ENCODE results near the gene DIP2A. TPM values are rescaled to one million over a fixed set of nuclear protein-coding genes. Genes with fewer than 3 reads are reported as not detected.

DIP2A gene
- total and polyA plus RNA-seq, 9 donors, result 20.5 to 40.3 (median 32.0) TPM

DNA sequence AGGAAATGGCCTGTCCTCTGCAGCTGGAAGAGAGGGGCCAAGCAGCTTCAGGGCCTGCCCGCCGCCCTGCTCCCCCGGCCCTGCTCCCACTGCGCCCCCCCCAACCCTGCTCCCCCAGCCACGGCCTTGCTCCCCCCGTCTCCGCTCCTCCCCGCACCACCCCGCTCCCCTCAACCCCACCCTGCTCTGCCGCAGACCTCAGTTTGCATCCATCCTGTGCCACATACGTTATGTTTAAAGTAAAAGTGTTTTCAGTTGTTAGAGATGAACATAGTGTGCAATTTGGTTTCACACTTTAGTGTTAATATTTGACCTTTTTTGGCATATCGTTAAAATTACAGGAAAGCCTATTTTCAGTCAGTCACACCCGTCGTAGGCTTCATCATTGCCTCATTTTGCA, 34.1 kb upstream of the DIP2A start:
- Histone ChIP-seq H3K36me3 (no peaks in the 10 kb centered on the region), H3K27ac (no peak overlapping the region), H3K27me3 (no peaks in the 10 kb centered on the region), H3K9me3 (no peaks in the 10 kb centered on the region), H3K4me3 (no peak overlapping the region), H3K4me1 (ENCODE audit: insufficient read depth) (no peaks in the 10 kb centered on the region)
- TF ChIP-seq, protein P1, sequence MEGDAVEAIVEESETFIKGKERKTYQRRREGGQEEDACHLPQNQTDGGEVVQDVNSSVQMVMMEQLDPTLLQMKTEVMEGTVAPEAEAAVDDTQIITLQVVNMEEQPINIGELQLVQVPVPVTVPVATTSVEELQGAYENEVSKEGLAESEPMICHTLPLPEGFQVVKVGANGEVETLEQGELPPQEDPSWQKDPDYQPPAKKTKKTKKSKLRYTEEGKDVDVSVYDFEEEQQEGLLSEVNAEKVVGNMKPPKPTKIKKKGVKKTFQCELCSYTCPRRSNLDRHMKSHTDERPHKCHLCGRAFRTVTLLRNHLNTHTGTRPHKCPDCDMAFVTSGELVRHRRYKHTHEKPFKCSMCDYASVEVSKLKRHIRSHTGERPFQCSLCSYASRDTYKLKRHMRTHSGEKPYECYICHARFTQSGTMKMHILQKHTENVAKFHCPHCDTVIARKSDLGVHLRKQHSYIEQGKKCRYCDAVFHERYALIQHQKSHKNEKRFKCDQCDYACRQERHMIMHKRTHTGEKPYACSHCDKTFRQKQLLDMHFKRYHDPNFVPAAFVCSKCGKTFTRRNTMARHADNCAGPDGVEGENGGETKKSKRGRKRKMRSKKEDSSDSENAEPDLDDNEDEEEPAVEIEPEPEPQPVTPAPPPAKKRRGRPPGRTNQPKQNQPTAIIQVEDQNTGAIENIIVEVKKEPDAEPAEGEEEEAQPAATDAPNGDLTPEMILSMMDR (IDR thresholded peaks at IDR 0.05), result no peak
- TF ChIP-seq POLR2A (IDR thresholded peaks at IDR 0.05), result no peak
- no peak for TF ChIP-seq EP300 (IDR thresholded peaks at IDR 0.05)
- DNase-seq, result no peak
- WGBS, 3 donors, result 88 to 92% (median 90%) methylated on average over 13 to 14 of the region's 14 CpGs
- intact Hi-C loops (cut with DNase I), result no loop called here

DNA sequence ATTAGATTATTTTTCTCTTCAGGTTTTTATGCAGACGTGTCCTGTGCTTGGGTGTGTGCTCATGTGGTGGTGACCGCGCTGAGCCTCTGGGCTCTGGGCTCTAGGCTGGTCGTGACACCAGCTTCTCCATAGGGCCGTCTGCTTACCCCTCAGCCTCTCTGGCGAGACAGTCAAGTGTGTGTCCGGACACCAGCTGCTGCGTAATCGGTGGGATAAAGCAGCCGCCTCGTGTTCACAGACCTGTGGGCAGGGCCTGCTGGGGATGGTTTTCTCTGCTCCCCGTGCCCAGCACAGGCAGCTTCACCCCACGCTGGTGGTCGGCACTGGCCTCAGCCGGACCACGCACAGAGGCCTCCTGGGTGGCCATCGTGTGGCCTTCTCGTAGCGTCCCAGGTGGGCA, 33.6 kb upstream of the DIP2A start:
- DNase-seq, result no peak
- H3K4me3 ChIP-seq, result no peak overlapping the region
- no peaks in the 10 kb centered on the region for H3K27me3 ChIP-seq
- intact Hi-C loops (cut with DNase I), result no loop called here
- TF ChIP-seq POLR2A (IDR thresholded peaks at IDR 0.05) (no peak), EP300 (IDR thresholded peaks at IDR 0.05) (no peak)
- TF ChIP-seq, protein P1 (IDR thresholded peaks at IDR 0.05), result no peak
- WGBS, 3 donors, result 92 to 94% (median 93%) methylated on average over 19 of the region's 19 CpGs
- H3K27ac ChIP-seq, result no peak overlapping the region
- H3K9me3 ChIP-seq, result no peaks in the 10 kb centered on the region
- no peaks in the 10 kb centered on the region for H3K4me1 ChIP-seq (ENCODE audit: insufficient read depth)
- no peaks in the 10 kb centered on the region for H3K36me3 ChIP-seq

DNA sequence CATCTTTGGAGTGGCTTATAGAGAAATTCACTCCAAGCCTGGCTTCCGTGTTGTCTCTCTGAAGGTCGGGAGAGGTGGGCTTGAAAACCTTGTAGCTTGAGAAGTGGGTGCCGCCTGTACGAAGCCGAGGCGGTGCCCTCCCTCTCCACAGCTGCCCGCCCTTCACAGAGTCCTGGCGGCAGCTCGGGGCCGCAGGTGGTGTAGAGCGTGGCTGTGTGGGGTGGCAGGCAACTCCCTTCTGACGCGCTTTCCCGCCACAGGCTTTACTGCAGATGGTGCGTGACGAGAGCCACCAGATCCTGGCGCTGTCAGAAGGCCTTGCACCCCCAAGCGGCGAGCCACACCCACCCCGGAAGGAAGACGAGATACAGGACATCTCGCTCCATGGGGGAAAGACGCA, 33.1 kb upstream of the DIP2A start:
- Histone ChIP-seq H3K4me1 (ENCODE audit: insufficient read depth) (no peaks in the 10 kb centered on the region), H3K27me3 (no peaks in the 10 kb centered on the region), H3K9me3 (no peaks in the 10 kb centered on the region), H3K4me3 (no peak overlapping the region), H3K36me3 (no peaks in the 10 kb centered on the region), H3K27ac (no peak overlapping the region)
- TF ChIP-seq, protein P1 (IDR thresholded peaks at IDR 0.05), result no peak
- TF ChIP-seq EP300 (IDR thresholded peaks at IDR 0.05) (no peak), POLR2A (IDR thresholded peaks at IDR 0.05) (no peak)
- no peak for DNase-seq
- intact Hi-C loops (cut with DNase I), result no loop called here
- 89 to 91% (median 91%) methylated on average over 23 of the region's 23 CpGs for WGBS, 3 donors

DNA sequence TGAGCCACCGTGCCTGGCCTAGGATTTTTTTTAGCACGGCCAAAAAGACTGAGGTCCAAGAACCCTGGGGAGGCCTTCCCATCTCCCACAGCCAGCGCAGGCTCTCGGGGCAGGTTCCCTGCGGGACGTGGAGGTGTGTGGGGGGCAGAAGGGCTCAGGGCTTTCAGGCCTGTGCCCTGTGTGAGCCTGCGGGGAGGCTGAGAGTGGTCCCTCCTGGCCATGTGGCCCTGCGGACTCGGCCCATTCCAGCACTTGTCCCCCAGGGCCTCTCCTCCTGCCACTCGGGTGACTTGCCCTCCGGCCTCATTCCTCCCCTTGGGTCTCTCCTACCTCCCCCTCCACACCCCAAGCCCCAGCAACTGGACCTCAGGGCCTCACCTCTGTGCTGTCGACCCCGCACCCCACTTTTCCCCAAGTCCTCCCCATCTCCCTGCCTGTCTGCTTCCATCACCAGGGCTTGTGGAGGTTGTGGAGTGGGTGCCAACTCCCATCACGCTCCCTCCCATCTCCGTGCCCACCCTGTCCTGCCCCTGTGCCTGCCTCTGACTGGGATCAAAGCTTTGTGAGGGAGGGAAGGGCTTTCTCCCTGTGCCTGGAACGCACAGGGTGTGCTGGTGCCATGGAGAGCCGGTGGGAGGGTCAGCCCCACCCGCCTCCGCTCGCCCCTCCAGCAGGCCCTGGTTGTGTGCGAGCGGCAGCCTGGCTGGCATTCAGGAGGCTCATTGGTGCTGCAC, 32.2 kb upstream of the DIP2A start:
- 87 to 89% (median 89%) methylated on average over 17 to 22 of the region's 22 CpGs for whole genome bisulfite sequencing, 3 donors
- no peaks in the 10 kb centered on the region for H3K4me1 ChIP-seq (ENCODE audit: insufficient read depth)
- H3K9me3 ChIP-seq, result no peaks in the 10 kb centered on the region
- TF ChIP-seq, protein P1 (IDR thresholded peaks at IDR 0.05), result no peak
- TF ChIP-seq EP300 (IDR thresholded peaks at IDR 0.05) (no peak), POLR2A (IDR thresholded peaks at IDR 0.05) (no peak)
- intact Hi-C loops (cut with DNase I), result no loop called here
- no peaks in the 10 kb centered on the region for H3K27me3 ChIP-seq
- no peak overlapping the region for H3K4me3 ChIP-seq
- DNase-seq, result no peak
- no peaks in the 10 kb centered on the region for H3K36me3 ChIP-seq
- no peak overlapping the region for H3K27ac ChIP-seq

All from ovary (tissue), 9 donors.